OCI-LY3 (cell line): Measurements from ENCODE around the gene KRT26.

Experiments
- H2AFZ ChIP-seq: fragments of 200-600, 300-600 bp; shearing (Covaris generic); 2 replicates; pipeline ENCODE4 v1.6.0; 2014; ENCODE audit warnings: antibody characterized with exemption, low read depth, low read length
- H3K27ac ChIP-seq: fragments of 200-600, 300-600 bp; sonication (generic); 2 replicates; pipeline ENCODE4 v1.5.1; 2014; ENCODE audit warnings: mild to moderate bottlenecking, low read length, moderate library complexity, mixed read lengths
- H3K27me3 ChIP-seq: fragments of 200-600, 300-600 bp; sonication (generic); 2 replicates; pipeline ENCODE4 v1.6.1; 2014; ENCODE audit warnings: low read depth, low read length, mixed read lengths
- H3K36me3 ChIP-seq: fragments of 200-600, 300-600 bp; sonication (generic); replicated peaks from 2 replicates; pipeline ENCODE3; 2014; ENCODE audit warnings: low read depth, low read length, mixed read lengths
- H3K4me1 ChIP-seq: fragments of 300-600, 200-600 bp; sonication (generic); 2 replicates; pipeline ENCODE4 v1.6.1; 2014; ENCODE audit warnings: low read length, mixed read lengths
- H3K4me2 ChIP-seq: fragments of 200-600, 300-600 bp; sonication (generic); 2 replicates; pipeline ENCODE4 v1.6.1; 2014; ENCODE audit warnings: low read length, mixed read lengths
- H3K4me3 ChIP-seq: fragments of 300-600, 200-600 bp; sonication (generic); 2 replicates; pipeline ENCODE4 v1.5.1; 2014; ENCODE audit warnings: antibody characterized with exemption, mild to moderate bottlenecking, low read length, moderate library complexity
- H3K79me2 ChIP-seq: fragments of 300-600, 200-600 bp; shearing (Covaris generic); 2 replicates; pipeline ENCODE4 v1.6.1; 2014; ENCODE audit warnings: mild to moderate bottlenecking, low read length, mixed read lengths
- H3K9ac ChIP-seq: fragments of 300-600, 200-600 bp; shearing (Covaris generic); 2 replicates; pipeline ENCODE4 v1.6.0; 2014; ENCODE audit warnings: mild to moderate bottlenecking, low read length, moderate library complexity
- H3K9me3 ChIP-seq: fragments of 200-600, 300-600 bp; shearing (Covaris generic); 2 replicates; pipeline ENCODE4 v1.6.1; 2014; ENCODE audit warnings: low read length, mixed read lengths; ENCODE audit not compliant: insufficient read depth
- H4K20me1 ChIP-seq: fragments of 200-600, 300-600 bp; sonication (generic); 2 replicates; pipeline ENCODE4 v1.6.1; 2016; ENCODE audit warnings: low read length, mixed read lengths; ENCODE audit not compliant: insufficient read depth
- EZH2phosphoT487 ChIP-seq: fragments of 200-600 bp; shearing (Covaris generic); IDR thresholded peaks from 2 replicates; pipeline ENCODE4 v1.6.1; 2018; ENCODE audit warnings: antibody characterized with exemption, mixed run types, low read depth
- TF ChIP-seq, protein P1 (sequence below): fragments of 200-600, 300-600 bp; sonication (generic); IDR thresholded peaks from 2 replicates; pipeline ENCODE4 v1.5.1; 2014; ENCODE audit warnings: antibody characterized with exemption, low read length, low read depth

KRT26 gene

DNA sequence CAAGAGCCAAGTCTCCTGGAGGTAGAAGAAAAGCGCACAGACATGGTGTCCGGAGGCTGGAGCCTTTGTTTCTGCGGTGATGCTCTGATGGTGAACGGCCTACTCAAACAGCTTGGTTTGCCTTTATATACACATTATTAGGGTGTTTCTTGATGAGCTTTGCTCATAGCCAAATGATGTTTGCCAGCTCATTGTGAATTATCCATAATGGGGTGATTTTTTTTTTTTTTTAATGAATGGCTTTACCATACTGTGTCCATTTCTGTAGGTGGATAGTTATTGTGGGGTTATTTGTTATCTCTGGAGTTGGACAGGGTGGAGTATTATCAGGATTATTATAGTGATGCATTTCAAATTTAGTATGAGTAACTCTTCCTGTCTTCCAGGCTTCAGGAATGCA is 10.4 kb upstream of the KRT26 start, which contains the start of gene KRT27:
TSS of gene KRT27 (minus strand) at position 101 of the 400 bp plus-strand sequence. CDS start at position 44, 57 bp downstream.
- H3K9me3 ChIP-seq: no peaks in the 10 kb centered on the region
- no peak within 1 kb of the TSS for H3K9ac ChIP-seq
- no peak within 1 kb of the TSS for H3K27ac ChIP-seq
- TF ChIP-seq, protein P1, sequence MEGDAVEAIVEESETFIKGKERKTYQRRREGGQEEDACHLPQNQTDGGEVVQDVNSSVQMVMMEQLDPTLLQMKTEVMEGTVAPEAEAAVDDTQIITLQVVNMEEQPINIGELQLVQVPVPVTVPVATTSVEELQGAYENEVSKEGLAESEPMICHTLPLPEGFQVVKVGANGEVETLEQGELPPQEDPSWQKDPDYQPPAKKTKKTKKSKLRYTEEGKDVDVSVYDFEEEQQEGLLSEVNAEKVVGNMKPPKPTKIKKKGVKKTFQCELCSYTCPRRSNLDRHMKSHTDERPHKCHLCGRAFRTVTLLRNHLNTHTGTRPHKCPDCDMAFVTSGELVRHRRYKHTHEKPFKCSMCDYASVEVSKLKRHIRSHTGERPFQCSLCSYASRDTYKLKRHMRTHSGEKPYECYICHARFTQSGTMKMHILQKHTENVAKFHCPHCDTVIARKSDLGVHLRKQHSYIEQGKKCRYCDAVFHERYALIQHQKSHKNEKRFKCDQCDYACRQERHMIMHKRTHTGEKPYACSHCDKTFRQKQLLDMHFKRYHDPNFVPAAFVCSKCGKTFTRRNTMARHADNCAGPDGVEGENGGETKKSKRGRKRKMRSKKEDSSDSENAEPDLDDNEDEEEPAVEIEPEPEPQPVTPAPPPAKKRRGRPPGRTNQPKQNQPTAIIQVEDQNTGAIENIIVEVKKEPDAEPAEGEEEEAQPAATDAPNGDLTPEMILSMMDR: no peak
- no peaks in the 10 kb centered on the region for H3K79me2 ChIP-seq
- H3K4me3 ChIP-seq: no peak within 1 kb of the TSS
- H3K27me3 ChIP-seq: no peaks in the 10 kb centered on the region
- no peaks in the 10 kb centered on the region for H3K36me3 ChIP-seq
- no peak within 1 kb of the TSS for H2AFZ ChIP-seq
- H3K4me1 ChIP-seq: no peaks in the 10 kb centered on the region
- no peak within 1 kb of the TSS for H3K4me2 ChIP-seq
- H4K20me1 ChIP-seq: no peaks in the 10 kb centered on the region

DNA sequence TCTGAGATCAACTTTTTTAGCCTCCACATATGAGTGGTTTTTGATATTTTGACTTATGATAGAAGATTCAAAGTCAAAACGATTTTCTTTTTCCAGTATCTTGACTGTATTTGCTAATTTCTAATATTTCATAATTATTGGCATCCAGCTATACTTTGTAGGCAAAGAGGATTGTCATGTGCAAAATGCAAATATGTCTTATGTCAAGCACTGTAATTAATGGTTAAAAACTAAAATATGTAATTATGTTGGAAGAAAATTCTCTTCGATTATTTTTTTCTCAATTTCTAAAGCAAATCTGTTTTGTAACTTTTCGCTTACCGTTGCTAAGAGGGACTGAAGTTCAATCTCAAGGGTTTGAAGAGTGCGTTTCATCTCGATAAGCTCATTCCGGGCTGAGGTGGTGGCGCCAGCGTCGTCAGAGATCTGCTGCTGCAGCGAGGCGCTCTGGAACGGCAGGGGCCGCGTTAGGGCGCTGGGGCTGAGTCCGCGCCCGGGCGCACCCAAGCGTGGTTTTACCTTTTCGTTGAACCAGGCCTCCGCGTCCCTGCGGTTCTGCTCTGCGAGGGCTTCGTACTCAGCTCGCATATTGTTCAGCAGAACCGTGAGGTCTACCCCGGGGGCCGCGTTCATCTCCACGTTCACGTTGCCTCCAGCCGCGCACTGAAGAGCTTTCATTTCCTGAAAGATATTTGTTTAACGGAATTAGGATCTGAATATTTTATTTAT is 7.3 kb upstream of the KRT26 start:
- Histone ChIP-seq H3K27me3 (no peaks in the 10 kb centered on the region), H3K4me2 (no peak overlapping the region), H3K4me3 (no peak overlapping the region)

DNA sequence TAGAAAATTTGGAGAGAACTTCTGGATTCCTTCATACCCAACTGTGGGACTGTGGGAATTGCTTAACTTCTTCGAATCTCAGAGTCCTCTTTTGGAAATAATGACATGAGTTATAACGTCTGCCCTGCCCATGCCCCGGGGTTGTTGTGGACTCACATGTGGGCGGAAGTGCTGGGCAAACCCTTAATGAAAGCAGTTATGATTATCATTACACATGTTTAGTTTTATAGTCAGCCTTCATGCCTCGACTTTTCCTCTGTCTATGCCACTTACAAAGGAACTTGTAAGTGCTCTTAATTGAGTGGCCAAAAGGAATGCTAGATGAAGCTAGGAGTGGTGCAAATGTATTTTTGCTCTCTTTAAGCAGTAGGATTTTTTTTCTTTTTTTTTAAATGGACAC is 6.5 kb upstream of the KRT26 start:
- H3K27me3 ChIP-seq: no peaks in the 10 kb centered on the region
- no peaks in the 10 kb centered on the region for H4K20me1 ChIP-seq
- no peak overlapping the region for H3K9ac ChIP-seq
- no peaks in the 10 kb centered on the region for H3K36me3 ChIP-seq
- no peak for TF ChIP-seq EZH2phosphoT487
- TF ChIP-seq, protein P1: no peak
- no peak overlapping the region for H3K27ac ChIP-seq
- H3K79me2 ChIP-seq: no peaks in the 10 kb centered on the region
- H3K4me1 ChIP-seq: no peaks in the 10 kb centered on the region
- H3K4me3 ChIP-seq: no peak overlapping the region
- H2AFZ ChIP-seq: no peak overlapping the region
- H3K4me2 ChIP-seq: no peak overlapping the region
- no peaks in the 10 kb centered on the region for H3K9me3 ChIP-seq

More for the DNA sequence above, 7.3 kb upstream of the KRT26 start:
- H3K4me1 ChIP-seq: no peaks in the 10 kb centered on the region
- no peaks in the 10 kb centered on the region for H4K20me1 ChIP-seq
- H2AFZ ChIP-seq: no peak overlapping the region
- H3K27ac ChIP-seq: no peak overlapping the region
- no peak overlapping the region for H3K9ac ChIP-seq
- H3K36me3 ChIP-seq: no peaks in the 10 kb centered on the region
- TF ChIP-seq, protein P1: no peak
- TF ChIP-seq EZH2phosphoT487: no peak
- H3K79me2 ChIP-seq: no peaks in the 10 kb centered on the region
- H3K9me3 ChIP-seq: no peaks in the 10 kb centered on the region

DNA sequence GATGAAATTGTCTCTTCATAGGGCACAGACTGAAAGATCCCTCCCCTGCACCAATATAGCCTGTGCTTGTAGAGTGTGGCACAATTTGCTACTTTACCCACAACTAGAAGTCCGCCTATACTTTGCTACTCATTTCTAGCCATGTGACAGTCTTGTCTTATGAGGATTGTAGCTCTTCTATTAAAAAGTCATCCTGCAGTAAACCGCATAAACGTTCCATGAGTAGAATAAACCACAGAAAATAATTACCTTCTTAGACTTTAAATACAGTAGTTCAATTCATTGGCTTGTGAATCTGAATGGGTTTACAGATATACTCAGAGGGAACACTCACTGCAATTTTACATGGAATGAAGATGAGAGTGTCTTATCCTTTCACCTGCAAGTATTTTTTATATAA is 6.0 kb upstream of the KRT26 start:
- no peak overlapping the region for H3K4me3 ChIP-seq
- H3K79me2 ChIP-seq: no peaks in the 10 kb centered on the region
- H3K9ac ChIP-seq: no peak overlapping the region
- no peaks in the 10 kb centered on the region for H3K9me3 ChIP-seq
- H3K4me2 ChIP-seq: no peak overlapping the region
- H3K27me3 ChIP-seq: no peaks in the 10 kb centered on the region
- no peaks in the 10 kb centered on the region for H3K36me3 ChIP-seq
- no peaks in the 10 kb centered on the region for H3K4me1 ChIP-seq
- no peak overlapping the region for H2AFZ ChIP-seq
- H3K27ac ChIP-seq: no peak overlapping the region
- no peaks in the 10 kb centered on the region for H4K20me1 ChIP-seq
- TF ChIP-seq, protein P1: no peak
- TF ChIP-seq EZH2phosphoT487: no peak
